Measurements from ENCODE around the gene NXN.

GRCh38 chr17:876272-876671 lies 103.3 kb downstream of the NXN start:
- TF ChIP-seq EP300 (IDR thresholded peaks at IDR 0.05) (no peak), CTCF (IDR thresholded peaks at IDR 0.05) (no peak), POLR2A (IDR thresholded peaks at IDR 0.05) (no peak)

Measured in ovary (tissue), 3 donors.